ENCODE results near the gene GSC2. TPM values are rescaled to one million over a fixed set of nuclear protein-coding genes. Genes with fewer than 3 reads are reported as not detected.

Gene GSC2, protein sequence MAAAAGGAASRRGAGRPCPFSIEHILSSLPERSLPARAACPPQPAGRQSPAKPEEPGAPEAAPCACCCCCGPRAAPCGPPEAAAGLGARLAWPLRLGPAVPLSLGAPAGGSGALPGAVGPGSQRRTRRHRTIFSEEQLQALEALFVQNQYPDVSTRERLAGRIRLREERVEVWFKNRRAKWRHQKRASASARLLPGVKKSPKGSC
- not detected in 2 replicates for total RNA-seq (2014; rRNA removed; shearing (Covaris generic))

DNA sequence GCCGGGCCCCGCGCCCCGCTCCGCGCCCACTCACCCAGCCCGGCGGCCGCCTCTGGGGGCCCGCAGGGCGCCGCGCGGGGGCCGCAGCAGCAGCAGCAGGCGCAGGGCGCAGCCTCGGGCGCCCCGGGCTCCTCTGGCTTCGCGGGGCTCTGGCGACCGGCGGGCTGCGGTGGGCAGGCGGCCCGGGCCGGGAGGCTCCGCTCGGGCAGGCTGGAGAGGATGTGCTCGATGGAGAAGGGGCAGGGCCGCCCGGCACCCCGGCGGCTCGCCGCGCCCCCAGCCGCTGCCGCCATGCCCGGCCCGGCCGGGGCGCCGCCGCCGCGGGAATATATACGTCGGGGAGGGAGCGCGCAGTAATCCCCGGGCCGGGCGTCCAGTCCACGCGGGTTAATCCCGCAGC, at the start of gene GSC2:
Gene GSC2 (minus strand): TSS at position 302 of the 400 bp plus-strand sequence. CDS start 9 bp downstream, at position 293.
- DNase-seq (ENCODE audit: low spot score), result no peak

DNA sequence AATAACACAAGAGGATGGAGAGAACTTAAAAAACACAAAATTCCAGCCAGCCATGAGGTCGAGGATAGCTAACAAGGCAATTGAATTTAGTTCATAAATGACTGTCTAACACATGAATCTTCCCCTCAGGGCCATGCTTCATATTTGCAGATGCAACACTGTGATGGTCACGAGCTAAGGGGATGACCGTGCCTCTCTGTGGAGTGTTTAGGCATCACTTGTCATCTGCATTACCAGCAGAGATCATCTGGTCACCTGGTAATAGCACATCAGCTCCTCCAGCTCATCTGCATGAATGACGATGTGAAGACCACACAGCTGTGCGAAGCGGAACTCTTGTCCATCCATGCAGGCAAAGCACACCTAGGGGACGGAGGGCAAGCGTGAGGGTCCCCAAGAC, 49.4 kb upstream of the GSC2 start:
- no peak for DNase-seq (ENCODE audit: low spot score)

DNA sequence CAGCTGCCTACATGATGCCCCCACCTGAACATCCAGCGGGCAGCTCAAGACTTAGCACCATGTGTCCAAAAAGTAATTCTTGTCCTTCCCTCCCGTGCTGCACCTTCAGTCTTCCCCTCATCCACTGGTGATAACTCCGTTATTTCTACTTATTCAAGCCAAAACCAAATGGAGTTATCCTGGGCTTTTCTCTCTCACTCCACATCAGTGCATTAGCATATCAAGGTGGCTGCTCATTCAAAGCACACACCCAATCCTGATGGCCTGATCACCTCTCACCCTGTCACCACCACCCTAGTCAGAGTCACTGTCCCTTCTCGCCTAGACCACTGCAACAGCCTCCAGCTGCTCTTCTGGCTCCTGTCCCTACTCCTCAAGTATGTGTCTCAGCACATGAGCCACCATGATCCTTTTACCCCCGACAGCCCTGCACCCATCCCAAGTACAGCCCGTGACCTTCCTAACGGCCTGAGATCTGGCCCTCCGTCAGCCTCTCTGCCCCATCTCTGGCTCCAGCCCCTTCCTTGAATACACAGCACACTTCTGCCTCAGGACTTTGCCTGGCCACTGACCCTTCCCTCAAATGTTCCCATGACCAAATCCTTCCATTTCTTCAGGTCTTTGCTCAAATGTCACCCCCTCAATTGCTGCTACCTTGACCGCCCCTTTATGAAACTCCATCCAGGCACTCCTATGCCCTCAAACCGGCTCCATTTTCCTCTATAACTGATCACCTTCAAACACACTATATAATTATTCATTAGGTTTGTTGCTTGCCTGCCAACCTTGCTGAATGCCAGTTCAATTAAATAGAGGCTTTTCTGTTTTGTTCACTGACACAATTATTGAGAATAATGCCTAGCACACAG, 48.1 kb upstream of the GSC2 start:
- DNase-seq (ENCODE audit: low spot score), result no peak

DNA sequence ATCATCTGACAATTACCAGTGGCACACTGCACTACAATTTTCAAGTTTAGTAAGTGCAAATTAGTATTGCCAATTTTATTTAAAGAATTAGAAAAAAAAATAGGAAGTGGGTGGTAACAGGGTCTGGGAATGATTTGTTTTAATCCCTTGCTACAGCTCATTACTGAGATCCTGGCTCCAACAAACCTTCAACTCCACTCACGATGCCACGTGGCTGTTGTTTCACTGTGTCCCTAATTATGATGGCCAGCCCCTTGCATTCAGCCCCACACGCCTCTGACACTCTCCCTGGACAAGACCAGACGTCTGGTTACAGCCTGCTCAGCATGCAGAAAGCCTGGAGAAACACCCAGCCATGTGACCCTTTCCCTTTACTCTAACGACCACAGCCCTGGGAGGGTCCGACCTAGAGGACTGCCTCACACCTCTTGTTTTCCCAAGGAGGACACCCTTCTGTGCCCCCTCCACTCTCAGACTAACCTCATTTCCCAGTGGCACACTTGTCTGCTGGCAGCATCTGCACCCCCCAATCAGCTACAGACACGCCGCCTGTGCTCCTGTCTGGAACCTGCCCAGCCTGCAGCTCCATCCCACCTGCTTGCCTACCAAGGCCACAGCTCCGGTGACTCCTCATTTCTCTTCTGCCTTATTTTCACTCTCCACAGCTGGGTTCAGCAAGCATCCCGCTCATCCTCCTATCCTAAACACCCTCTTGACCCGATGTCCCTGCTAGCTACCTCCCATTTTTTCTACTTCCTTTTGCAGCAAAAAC, 46.9 kb upstream of the GSC2 start:
- no peak for DNase-seq (ENCODE audit: low spot score)

DNA sequence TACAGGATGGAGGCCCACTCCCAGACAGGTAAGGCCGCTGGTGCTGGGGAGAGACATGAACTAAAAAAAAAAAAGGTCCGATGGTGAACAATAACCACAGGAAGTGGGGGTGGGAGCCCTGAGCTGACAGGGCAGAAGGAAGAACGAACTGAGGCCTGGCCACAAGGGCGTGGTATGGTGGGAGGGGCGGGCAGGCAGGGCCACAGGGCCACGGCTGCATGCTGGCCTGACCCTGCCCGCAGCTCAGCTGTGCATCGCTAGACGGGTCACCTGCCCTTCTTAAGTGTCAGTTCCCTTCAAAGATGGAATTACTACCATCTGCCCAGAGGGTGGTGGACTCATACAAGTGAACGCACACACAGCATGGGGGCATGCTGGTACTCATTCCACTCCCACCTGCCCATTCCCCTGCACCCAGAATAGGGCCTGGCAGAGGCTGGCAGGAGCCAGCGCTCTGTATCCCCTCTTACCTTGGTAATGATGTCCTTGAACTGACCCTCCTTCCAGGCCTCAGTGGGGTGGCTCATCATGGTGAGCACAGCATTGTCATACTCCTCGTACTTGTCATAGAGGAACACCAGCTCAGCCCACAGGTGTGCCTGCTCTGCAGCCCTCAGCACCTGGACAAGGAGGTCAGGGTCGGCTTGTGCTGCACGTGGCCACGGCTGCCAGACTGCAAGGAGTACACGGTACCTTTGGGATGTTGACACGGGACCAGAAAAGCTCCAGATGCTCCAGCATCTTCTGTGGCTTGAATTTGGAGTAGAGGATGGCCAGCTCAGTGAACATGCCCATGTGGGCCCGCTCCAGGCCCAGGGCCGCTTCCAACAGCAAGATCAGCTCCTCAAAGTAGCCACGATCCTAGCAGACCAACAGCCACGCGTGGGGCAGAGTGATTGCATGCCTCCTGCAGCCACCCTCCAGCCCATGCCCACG, 46.0 kb upstream of the GSC2 start:
- no peak for DNase-seq (ENCODE audit: low spot score)

DNA sequence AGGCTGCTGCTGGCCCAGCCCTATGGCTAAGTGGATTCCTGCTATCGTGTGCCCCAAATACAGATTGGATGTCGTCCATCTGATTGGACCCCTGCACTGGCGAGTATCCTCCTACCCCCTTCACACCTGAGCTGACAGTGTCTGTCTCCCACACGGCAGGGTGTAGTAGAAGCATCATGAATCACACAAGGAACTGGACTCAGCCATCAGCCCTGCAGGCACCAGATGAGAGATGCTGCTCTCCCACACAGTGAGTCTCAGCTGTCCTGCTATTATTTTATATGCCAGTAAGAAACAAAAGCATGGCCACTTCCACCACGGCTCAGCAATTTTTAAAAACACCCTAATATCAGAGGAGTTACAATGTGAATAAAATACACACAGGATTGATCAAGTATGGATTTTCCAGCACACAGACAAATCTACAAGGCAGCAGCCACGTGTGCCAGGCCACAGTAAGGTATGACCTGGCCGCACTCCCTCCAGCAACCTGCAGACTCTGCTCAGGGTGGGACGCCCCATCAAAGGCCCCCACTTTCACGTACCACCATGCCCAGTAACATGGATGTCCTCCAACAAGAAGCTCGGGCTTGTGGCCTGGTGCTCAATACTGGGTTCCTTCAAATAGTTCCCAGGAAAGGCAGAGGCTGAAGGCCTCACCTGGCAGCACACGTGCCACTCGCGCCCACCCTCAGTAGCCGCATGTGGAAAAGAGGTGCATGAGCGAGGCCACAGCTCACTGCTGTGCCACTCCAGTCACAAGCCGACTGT, 44.9 kb upstream of the GSC2 start:
- no peak for DNase-seq (ENCODE audit: low spot score)

DNA sequence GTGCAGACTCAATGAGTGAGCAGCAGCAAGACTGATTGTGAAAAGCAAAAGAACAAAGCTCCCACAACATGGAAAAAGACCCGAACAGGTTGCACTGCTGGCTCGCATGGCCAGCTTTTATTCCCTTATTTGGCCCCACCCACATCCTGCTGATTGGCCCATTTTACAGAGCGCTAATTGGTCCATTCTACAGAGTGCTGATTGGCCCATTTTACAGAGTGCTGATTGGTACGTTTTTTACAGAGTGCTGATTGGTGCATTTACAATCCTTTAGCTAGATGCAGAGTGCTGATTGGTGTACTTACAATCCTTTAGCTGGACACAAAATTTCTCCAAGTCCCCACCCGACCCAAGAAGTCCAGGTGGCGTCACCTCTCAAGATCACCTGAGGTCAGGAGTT, 43.8 kb upstream of the GSC2 start:
- no peak for DNase-seq (ENCODE audit: low spot score)

DNA sequence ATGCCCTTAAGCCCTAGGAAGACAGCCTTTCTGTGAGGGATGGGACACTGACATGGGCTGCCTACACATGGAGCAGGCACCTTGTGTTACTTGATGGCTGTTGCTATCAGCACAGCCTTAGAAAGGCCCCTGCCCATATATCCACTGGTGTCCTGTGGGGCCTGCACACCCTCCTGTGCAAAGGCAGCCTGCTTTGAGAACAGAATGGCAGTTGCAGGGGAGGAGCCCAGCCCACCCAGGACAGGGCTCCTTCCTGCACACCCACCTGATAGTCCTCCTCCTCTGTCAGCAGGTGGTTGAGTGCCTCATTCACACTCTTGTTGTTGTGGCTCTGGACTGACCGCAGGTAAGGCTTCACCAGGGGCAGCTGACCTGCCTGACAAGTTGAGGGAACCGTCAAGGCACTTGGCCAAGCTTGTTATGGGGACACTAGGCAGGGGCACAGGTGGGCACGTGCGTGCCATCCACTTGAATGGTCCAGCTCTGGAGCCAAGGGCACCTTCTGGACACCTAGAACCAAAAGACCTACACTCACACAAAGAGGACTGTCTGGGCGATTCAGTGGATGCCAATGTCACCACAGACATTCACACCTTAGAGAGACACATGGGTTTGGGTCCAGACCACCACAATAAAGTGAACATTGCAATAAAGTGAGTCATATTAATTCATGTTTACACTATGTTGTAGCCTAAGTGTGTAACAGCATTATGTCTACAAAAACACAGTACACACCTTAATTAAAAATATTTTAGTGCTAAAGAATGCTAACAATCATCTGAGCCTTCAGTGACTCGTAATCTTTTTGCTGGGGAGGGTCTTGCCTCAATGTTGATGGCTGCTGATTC, 37.8 kb upstream of the GSC2 start:
- DNase-seq (ENCODE audit: low spot score), result no peak

DNA sequence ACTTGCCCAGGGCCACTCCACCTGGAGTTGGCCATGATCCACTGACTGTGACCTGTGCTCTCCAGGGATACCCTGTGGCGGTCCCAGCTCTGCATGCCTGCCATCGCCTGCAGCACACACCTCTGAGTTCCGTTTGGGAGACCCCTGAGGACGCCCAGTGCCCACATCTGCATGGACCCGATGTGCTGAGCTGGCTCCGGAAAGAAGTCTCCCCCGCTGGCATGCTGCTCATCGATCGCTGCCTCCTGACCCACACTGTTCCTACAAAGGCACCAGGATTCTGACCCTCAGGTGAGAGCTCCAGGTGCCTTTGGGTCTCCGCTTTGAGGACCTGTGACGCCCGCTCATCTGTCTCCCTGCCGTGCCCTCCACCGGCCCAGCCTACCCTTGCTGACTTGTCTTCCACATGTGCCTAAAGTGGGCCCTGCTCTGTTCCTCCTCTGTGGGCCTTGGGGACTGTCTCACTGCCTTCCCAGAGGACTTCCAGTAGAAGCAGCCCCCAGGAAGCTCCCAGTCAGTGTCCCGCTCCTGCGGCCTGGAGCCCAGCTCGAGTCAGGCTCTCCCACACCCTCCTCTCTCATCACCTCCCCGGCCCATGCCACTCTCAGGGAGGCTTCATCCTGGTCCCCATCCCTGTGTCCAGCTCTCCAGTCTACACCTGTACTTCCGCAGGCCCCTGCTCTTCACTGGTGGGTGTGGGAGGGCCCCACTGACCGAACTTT, 34.3 kb upstream of the GSC2 start:
- no peak for DNase-seq (ENCODE audit: low spot score)

DNA sequence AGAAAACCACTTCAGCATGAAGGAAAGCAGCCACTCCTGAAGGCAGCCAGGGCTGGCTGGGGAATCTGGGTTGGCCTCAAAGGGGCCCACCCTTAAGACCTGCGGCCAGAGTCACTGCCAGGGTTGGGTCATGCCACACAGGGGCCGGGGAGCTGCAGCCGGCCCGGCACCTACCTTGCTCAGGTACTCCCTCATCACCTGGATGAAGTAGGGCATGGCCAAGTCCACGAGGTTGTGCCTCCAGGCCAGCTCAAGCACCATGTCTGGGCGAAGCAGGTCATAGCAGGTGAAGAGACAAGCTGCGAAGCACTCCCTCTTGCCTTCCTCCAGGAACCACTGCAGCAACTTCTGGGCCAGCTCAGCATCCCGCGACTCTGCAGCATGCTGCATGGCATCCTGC, 33.1 kb upstream of the GSC2 start:
- no peak for DNase-seq (ENCODE audit: low spot score)

DNA sequence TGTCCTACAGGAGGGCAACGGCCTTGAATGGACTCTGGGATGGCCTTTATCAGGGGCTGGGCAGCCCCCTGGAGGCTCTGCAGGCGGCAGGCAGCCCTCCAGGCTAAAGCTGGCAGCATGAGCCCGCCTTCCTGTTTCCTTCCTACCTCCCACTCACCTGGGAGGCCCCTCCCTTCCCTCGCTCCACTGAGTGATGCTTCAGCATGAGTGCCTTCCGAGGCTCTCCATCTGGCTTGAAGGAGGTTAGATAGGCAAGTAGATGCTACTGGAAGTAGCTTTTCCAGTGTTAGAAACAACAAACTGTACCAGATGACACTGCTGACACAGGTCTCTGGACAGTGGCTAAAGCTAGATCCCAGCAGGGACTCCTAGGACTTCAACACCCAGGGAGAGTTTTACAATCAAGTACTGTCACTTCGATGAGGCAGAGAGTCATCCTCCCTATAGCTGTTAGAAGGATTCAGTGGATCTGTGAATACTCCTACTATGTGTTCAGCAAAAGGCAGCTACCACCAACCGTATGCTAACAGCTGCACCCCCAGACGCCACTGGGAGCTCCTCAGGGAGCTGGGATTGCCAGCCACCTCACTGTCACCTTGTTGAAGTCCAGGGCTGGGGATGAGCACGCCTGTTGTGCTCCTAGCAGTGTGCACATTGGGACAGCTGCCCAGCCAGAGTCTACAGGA, 32.5 kb upstream of the GSC2 start:
- DNase-seq (ENCODE audit: low spot score), result no peak

DNA sequence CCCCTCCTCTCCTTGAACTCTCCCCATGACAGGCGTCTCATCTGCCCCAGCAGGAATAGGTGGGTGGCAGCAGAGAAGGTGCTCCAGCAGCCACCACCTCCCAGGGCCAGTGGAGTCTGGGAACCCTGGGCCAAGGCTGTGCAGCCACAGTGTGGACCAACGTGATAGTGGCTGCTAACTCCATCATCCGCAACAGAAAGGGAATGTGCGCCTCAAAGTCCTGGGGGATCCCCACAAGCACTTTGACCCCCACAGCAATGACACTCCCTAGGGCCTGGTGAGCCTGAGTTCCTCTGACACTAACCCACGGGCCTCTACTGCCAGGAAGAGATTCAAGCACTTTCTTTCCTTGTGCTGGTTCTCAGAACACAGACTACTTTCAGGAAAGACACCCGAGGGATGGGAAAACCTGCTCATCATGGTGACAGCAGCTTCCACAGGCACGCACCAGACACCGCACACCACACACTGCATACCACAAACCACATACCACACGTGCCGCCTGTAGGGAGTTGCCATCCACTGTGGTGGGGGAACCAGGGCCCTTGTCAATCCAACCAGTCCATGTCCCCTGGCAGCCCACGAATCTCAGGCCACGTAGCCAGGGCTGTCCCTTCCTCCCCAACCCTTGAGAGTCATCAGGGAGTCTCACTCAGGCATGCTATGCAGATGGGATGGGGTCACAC, 31.8 kb upstream of the GSC2 start:
- no peak for DNase-seq (ENCODE audit: low spot score)

DNA sequence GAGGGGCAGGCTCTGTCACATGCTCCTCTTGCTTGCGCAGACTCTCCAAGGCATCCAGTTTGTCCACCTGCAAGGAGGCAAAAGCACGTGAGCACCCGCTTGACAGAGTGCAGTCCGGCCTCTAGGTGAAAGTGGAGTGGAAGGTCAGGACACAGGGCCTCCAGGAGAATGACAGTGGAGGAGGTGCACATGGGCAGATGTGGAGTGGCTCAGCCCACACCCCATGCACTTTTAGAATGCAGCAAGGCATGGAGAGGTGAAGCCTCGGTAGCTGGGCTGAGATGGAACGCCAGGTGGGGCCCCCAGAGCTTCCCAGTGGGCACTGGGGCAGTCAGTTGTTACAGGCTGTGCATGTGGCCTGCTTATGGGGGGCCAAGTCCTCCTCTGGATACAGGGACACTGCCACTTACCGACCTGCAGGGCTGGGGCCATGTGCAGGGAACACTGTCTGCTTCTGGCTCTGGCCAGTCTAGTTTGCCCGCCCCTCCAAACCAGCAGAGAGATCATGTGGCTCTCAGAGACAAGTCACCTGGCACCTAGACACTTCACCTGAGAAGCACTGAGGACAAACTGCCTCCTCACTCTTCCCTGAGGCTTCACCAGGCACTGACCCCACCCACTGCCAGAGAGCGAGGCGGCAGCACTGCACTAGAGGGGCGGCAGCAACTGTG, 30.8 kb upstream of the GSC2 start:
- DNase-seq (ENCODE audit: low spot score), result no peak

DNA sequence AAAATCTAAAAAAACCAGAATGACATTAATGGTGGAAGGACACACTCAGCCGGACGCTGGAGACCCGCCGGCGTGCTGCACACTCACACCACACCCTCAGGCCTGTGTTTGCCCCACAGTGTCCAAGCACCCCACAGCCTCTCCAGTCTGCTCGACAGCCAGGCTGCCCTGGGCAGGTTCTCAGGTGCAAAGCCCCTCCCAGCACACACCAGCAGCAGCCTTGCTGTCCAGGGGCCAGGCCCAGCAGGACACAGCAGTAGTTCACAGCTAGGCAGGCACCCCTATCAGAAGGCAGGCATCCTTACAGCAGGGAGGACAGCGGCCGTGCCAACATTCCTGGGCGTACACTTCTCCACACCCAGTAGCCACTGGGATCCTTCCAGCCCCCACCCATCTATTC, 30.1 kb upstream of the GSC2 start:
- no peak for DNase-seq (ENCODE audit: low spot score)

DNA sequence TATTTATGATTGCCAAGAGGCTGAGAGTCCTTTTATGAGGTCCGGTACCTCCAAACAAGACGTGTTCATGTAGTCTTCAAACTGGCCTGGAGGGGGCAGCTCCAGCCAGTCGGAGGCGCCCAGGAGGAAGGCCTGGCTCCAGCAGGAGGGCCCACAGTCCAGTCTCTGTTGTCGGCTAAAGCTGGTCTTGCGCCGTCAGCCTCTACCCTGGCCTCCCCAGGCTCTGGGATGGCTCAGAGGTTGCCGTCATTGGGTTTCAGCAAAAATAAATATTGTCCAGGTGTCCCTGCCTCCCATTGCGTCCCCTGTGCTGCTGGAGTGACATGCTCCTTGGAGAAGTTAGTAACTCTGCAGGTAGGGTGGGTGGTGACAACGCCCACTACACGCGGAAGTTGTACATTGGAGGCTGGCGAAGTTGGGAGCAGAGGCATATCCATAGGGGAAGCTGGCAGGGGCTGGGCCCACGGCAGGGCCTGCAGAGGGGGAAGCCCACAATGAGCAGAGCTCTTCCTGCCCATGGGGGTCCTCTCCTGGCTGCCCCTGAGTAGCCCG, 29.5 kb upstream of the GSC2 start:
- peak; percentile 67 for DNase-seq (ENCODE audit: low spot score)

DNA sequence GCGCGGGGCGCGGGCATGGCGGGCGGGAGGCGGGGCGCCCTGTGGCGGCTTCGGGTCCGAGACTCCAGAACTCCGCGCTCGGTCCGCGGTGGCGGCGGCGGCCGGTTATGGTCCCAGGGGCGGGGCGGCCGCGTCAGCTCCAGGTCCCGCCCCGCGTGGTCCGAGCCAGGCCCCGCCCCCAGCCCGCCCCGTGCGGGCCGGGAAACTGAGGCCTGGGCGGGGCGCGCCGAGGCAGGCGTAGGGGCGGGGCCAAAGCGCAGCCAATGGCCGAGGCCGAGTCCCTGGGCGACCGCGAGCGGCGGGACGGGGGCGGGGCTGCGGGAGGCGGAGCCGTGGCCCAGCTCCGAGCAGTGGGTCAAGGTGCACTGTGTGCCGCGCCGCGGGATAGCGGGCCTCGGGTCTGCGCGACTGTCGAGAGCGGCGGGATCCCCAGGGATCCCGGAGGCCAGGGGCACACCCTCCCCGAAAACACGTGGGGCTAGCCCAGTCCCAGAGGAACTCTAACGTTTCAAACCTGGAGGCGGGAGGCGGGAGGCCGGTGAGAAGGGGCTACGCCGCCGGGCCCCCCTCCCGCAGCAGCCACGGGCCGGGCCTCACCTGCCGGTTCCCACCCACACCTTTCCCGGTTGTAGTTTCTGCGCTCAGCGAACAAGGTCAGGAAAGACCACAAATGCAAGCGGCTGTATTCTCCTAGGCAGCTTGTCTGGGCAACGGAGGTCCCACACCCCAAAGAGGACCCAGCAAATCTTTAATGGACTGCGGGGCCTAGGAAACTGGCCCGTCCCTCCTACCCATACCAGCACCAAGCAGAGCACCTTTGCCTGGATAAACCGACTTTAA, 28.8 kb upstream of the GSC2 start, which contains the start of gene SLC25A1:
Gene SLC25A1 (minus strand): TSS at position 80 of the 840 bp plus-strand sequence. CDS start 63 bp downstream, at position 17.
- DNase-seq (ENCODE audit: low spot score), result peak; percentile 44

All from A172 (cell line).